SK-N-SH (cell line): ENCODE measurements around the gene PES1.

Source experiments
- EP300 ChIP-seq, 2 experiments: IDR thresholded peaks; 2 replicates each; pipeline versions ENCODE4 v1.4.0 to v1.6.1; 2012; ENCODE audit warnings: borderline replicate concordance in 1 of 2, low read depth in 1 of 2, low read length in 1 of 2
- EZH2phosphoT487 ChIP-seq: fragments of 200-600 bp; sonication (generic); IDR thresholded peaks from 2 replicates; pipeline ENCODE4 v1.6.1; 2017; ENCODE audit warnings: low read depth, mixed run types, mild to moderate bottlenecking, antibody characterized with exemption, moderate library complexity, borderline replicate concordance
- FOXJ3 ChIP-seq: sonication (generic); formaldehyde crosslinking; IDR thresholded peaks from 2 replicates; pipeline ENCODE4 v1.5.1; 2020; ENCODE audit warnings: mild to moderate bottlenecking, missing genetic modification reagents
- GABPA ChIP-seq: IDR thresholded peaks from 2 replicates; pipeline ENCODE4 v1.4.0; 2012; ENCODE audit warnings: low read depth, mild to moderate bottlenecking
- MXI1 ChIP-seq: IDR thresholded peaks from 2 replicates; pipeline ENCODE4 v1.6.1; 2012; ENCODE audit warnings: mild to moderate bottlenecking, low read depth, low read length, improper control_type of control experiment
- NFIC ChIP-seq: IDR thresholded peaks from 2 replicates; pipeline ENCODE4 v1.4.0; 2012; ENCODE audit warnings: borderline replicate concordance
- RFX5 ChIP-seq: IDR thresholded peaks from 2 replicates; pipeline ENCODE4 v1.6.1; 2012; ENCODE audit warnings: mild to moderate bottlenecking, improper control_type of control experiment, low read length
- TCF12 ChIP-seq: IDR thresholded peaks from 2 replicates; pipeline ENCODE4 v1.4.0; 2012
- TF ChIP-seq, protein P1 (sequence below): fragments of 200-600 bp; sonication (generic); IDR thresholded peaks from 2 replicates; pipeline ENCODE4 v1.6.1; 2017; ENCODE audit warnings: antibody characterized with exemption, mild to moderate bottlenecking, moderate library complexity
- TF ChIP-seq, protein P2 (sequence below): fragments of 150-350 bp; IDR thresholded peaks from 2 replicates; pipeline ENCODE4 v1.6.1; 2016; ENCODE audit warnings: mild to moderate bottlenecking, low read depth, low read length
- TF ChIP-seq, protein P3 (sequence below): IDR thresholded peaks from 2 replicates; pipeline ENCODE4 v1.4.0; 2012; ENCODE audit warnings: low read depth

DNA sequence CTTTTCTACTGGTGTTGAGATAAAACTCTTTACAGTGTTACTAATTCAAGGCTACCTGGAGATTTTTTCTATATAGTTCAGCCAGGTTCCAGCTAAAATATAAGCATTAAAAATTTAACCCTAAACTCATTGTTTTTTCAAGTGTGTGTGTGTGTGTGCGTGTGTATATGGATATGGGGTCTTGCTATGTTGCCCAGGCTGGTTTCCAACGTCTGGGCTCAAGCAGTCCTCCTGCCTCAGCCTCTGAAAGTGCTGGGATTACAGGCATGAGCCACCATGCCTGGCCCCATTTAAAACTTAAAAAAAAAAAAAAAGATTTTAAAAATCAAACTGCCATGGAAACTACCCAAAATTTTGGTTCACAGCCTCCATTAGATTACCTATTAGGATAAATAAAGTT is 4.5 kb upstream of the PES1 start:
- no peak for TF ChIP-seq TCF12
- TF ChIP-seq EZH2phosphoT487 = no peak
- TF ChIP-seq, protein P1, sequence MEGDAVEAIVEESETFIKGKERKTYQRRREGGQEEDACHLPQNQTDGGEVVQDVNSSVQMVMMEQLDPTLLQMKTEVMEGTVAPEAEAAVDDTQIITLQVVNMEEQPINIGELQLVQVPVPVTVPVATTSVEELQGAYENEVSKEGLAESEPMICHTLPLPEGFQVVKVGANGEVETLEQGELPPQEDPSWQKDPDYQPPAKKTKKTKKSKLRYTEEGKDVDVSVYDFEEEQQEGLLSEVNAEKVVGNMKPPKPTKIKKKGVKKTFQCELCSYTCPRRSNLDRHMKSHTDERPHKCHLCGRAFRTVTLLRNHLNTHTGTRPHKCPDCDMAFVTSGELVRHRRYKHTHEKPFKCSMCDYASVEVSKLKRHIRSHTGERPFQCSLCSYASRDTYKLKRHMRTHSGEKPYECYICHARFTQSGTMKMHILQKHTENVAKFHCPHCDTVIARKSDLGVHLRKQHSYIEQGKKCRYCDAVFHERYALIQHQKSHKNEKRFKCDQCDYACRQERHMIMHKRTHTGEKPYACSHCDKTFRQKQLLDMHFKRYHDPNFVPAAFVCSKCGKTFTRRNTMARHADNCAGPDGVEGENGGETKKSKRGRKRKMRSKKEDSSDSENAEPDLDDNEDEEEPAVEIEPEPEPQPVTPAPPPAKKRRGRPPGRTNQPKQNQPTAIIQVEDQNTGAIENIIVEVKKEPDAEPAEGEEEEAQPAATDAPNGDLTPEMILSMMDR = no peak
- TF ChIP-seq GABPA = no peak
- no peak for TF ChIP-seq MXI1
- TF ChIP-seq, protein P2, sequence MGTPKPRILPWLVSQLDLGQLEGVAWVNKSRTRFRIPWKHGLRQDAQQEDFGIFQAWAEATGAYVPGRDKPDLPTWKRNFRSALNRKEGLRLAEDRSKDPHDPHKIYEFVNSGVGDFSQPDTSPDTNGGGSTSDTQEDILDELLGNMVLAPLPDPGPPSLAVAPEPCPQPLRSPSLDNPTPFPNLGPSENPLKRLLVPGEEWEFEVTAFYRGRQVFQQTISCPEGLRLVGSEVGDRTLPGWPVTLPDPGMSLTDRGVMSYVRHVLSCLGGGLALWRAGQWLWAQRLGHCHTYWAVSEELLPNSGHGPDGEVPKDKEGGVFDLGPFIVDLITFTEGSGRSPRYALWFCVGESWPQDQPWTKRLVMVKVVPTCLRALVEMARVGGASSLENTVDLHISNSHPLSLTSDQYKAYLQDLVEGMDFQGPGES = no peak
- TF ChIP-seq RFX5 = no peak
- no peak for TF ChIP-seq EP300 (IDR thresholded peaks at IDR 0.05; ENCODE audit: borderline replicate concordance in 1 of 2, low read depth in 1 of 2, low read length in 1 of 2)
- TF ChIP-seq NFIC = no peak
- TF ChIP-seq FOXJ3 (CRISPR knock-in tag) = no peak
- TF ChIP-seq, protein P3, sequence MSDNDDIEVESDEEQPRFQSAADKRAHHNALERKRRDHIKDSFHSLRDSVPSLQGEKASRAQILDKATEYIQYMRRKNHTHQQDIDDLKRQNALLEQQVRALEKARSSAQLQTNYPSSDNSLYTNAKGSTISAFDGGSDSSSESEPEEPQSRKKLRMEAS = no peak
